Measurements from ENCODE around the gene KLHL29.

DNA sequence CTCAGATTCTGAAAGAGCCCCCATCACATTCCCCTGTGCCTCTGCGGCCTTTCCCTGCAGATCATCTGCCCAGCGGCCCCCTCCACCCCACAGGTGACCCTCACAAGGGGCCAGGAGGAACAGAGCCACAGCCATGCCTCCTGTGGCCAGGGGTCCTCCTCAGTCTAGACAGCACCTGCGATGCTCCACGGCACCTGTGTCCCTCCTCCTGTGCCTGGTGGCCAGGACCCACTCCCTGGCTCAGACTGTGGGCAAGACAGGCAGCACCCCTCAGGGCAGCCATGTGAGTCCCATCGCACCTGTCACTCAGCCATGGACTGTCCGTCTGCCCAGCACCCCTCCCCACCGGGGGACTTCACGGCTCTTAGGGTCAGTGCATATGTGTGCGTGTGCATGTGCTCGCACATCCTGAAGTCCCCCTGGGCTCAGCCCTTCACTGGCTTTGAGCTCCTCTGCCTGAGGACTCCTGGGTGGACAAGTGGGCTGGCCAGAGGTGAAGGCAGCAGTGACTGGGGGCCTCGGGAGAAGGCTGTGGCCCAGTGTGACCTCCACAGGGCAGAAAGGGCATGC is 304.2 kb downstream of the KLHL29 start:
- TF ChIP-seq, protein P1, sequence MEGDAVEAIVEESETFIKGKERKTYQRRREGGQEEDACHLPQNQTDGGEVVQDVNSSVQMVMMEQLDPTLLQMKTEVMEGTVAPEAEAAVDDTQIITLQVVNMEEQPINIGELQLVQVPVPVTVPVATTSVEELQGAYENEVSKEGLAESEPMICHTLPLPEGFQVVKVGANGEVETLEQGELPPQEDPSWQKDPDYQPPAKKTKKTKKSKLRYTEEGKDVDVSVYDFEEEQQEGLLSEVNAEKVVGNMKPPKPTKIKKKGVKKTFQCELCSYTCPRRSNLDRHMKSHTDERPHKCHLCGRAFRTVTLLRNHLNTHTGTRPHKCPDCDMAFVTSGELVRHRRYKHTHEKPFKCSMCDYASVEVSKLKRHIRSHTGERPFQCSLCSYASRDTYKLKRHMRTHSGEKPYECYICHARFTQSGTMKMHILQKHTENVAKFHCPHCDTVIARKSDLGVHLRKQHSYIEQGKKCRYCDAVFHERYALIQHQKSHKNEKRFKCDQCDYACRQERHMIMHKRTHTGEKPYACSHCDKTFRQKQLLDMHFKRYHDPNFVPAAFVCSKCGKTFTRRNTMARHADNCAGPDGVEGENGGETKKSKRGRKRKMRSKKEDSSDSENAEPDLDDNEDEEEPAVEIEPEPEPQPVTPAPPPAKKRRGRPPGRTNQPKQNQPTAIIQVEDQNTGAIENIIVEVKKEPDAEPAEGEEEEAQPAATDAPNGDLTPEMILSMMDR (IDR thresholded peaks at IDR 0.05; ENCODE audit: extremely low read depth in 1 of 2, insufficient read depth in 1 of 2, low read depth in 1 of 2, low read length in 2 of 2), result no peak
- no peak for TF ChIP-seq POLR2AphosphoS5 (IDR thresholded peaks at IDR 0.05; ENCODE audit: insufficient read depth, low read depth, low read length)
- no peak for TF ChIP-seq POLR2A (IDR thresholded peaks at IDR 0.05; ENCODE audit: low read depth, low read length)
- no peak for TF ChIP-seq EZH2 (IDR thresholded peaks at IDR 0.05; ENCODE audit: borderline replicate concordance, low read depth, low read length, severe bottlenecking)
- no peak for TF ChIP-seq JUN (IDR thresholded peaks at IDR 0.05; ENCODE audit: borderline replicate concordance, insufficient read depth, insufficient read length, low read depth)
- no peak for TF ChIP-seq GATA2 (IDR thresholded peaks at IDR 0.05; ENCODE audit: insufficient read depth, insufficient read length, low read depth, low read length)
- TF ChIP-seq, protein P2, sequence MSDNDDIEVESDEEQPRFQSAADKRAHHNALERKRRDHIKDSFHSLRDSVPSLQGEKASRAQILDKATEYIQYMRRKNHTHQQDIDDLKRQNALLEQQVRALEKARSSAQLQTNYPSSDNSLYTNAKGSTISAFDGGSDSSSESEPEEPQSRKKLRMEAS (IDR thresholded peaks at IDR 0.05; ENCODE audit: insufficient read depth, insufficient read length), result no peak
- no peak for TF ChIP-seq MYC (IDR thresholded peaks at IDR 0.05; ENCODE audit: low read depth, low read length)

Data from endothelial cell of umbilical vein (primary cell).